K562 (cell line): ENCODE measurements around the gene TLCD1. TPM values are rescaled to one million over a fixed set of nuclear protein-coding genes. Genes with fewer than 3 reads are reported as not detected.

Experiments
- AFF4 ChIP-seq: sonication (generic); formaldehyde crosslinking; IDR thresholded peaks from 2 replicates; pipeline ENCODE4 v1.8.0; 2023; ENCODE audit warnings: mild to moderate bottlenecking, missing genetic modification reagents
- ILF3 ChIP-seq: fragments of 450-650 bp; IDR thresholded peaks from 2 replicates; pipeline ENCODE4 v1.6.1; 2018; ENCODE audit warnings: antibody characterized with exemption, mild to moderate bottlenecking, moderate library complexity, borderline replicate concordance
- JUND ChIP-seq, 2 experiments: IDR thresholded peaks; 2 replicates in 1 of 2; 3 replicates in 1 of 2; pipeline ENCODE4 v1.6.1; 2011; ENCODE audit warnings: borderline replicate concordance in 2 of 2, low read depth in 2 of 2, low read length in 2 of 2, improper control_type of control experiment in 1 of 2, missing biosample characterization in 1 of 2, missing genetic modification characterization in 1 of 2, missing genetic modification reagents in 1 of 2
- NCOA4 ChIP-seq: fragments of 450-650 bp; IDR thresholded peaks from 2 replicates; pipeline ENCODE4 v1.6.1; 2018; ENCODE audit warnings: mild to moderate bottlenecking; ENCODE audit not compliant: partially characterized antibody
- NFIX ChIP-seq: fragments of 250-450 bp; sonication (Bioruptor Pico); IDR thresholded peaks from 2 replicates; pipeline ENCODE4 v1.4.0; 2020; ENCODE audit warnings: low read depth, mild to moderate bottlenecking, moderate library complexity
- POLR3G ChIP-seq: IDR thresholded peaks from 2 replicates; pipeline ENCODE4 v1.6.1; 2011; ENCODE audit not compliant: insufficient read length, insufficient replicate concordance; ENCODE audit errors: extremely low read depth
- RB1 ChIP-seq: fragments of 450-650 bp; IDR thresholded peaks from 2 replicates; pipeline ENCODE4 v1.6.1; 2017; ENCODE audit warnings: low read depth, mild to moderate bottlenecking
- SNIP1 ChIP-seq: fragments of 450-650 bp; IDR thresholded peaks from 2 replicates; pipeline ENCODE4 v1.7.1; 2017; ENCODE audit warnings: low read depth, mild to moderate bottlenecking
- U2AF1 ChIP-seq: fragments of 200-400 bp; formaldehyde crosslinking; optimal IDR thresholded peaks from 2 replicates; pipeline ENCODE3; 2017; ENCODE audit warnings: mild to moderate bottlenecking, low read depth, low read length, moderate library complexity
- ZFP36 ChIP-seq: fragments of 150-350 bp; IDR thresholded peaks from 2 replicates; pipeline ENCODE4 v1.6.1; 2018; ENCODE audit warnings: low read length, low read depth; ENCODE audit not compliant: partially characterized antibody
- ZFX ChIP-seq: sonication (generic); formaldehyde crosslinking; IDR thresholded peaks from 2 replicates; pipeline ENCODE4 v1.8.0; 2022; ENCODE audit warnings: mild to moderate bottlenecking, missing genetic modification reagents, moderate library complexity
- ZNF316 ChIP-seq: fragments of 450-650 bp; IDR thresholded peaks from 2 replicates; pipeline ENCODE4 v1.6.1; 2016
- ZNF444 ChIP-seq: fragments of 250-450 bp; sonication (Bioruptor Pico); IDR thresholded peaks from 2 replicates; pipeline ENCODE4 v1.4.0; 2020; ENCODE audit warnings: mild to moderate bottlenecking, moderate library complexity
- ZNF696 ChIP-seq: fragments of 250-450 bp; sonication (Bioruptor Pico); conservative IDR thresholded peaks from 2 replicates; pipeline ENCODE4 v1.4.0; 2020; ENCODE audit warnings: mild to moderate bottlenecking, moderate library complexity
- ZNF785 ChIP-seq: fragments of 250-450 bp; sonication (Bioruptor Pico); IDR thresholded peaks from 2 replicates; pipeline ENCODE4 v1.4.0; 2020; ENCODE audit warnings: mild to moderate bottlenecking
- polyA plus RNA-seq, 8 experiments: library from polyadenylated mRNA; depleted of rRNA in 4 of 8; stranded (reverse) in 5 of 8; unstranded in 3 of 8; fragments of >200 nt; fragmentation: Nextera tagmentation in 2 of 8; fragmentation: Illumina TruSeq in 1 of 8; extraction: Ambion mirVana in 2 of 8; extraction: Trizol in 1 of 8; gene quantifications; 2 replicates each; pipeline versions ENCODE4 v1.2.1 to v1.2.3, GENCODE V29; 2011 to 2014; ENCODE audit warnings: inconsistent platforms in 1 of 8, missing spikeins in 1 of 8
- total RNA-seq, 7 experiments: library from RNA; depleted of rRNA in 6 of 7; stranded (reverse); fragments of >200 nt in 6 of 7; fragmentation: Illumina TruSeq in 2 of 7; extraction: Trizol in 2 of 7; gene quantifications; 2 replicates each; pipeline versions ENCODE4 v1.2.1 to v1.2.3, GENCODE V29; 2011 to 2021; ENCODE audit warnings: low replicate concordance in 1 of 7
- TF ChIP-seq, protein P1 (sequence below): fragments of 250-450 bp; sonication (Bioruptor Pico); IDR thresholded peaks from 2 replicates; pipeline ENCODE4 v1.5.0; 2020; ENCODE audit warnings: mild to moderate bottlenecking
- TF ChIP-seq, protein P2 (sequence below): fragments of 250-450 bp; sonication (Bioruptor Pico); IDR thresholded peaks from 2 replicates; pipeline ENCODE4 v1.5.0; 2020; ENCODE audit warnings: mild to moderate bottlenecking, borderline replicate concordance
- TF ChIP-seq, protein P3 (sequence below): fragments of 250-450 bp; sonication (Bioruptor Pico); IDR thresholded peaks from 2 replicates; pipeline ENCODE4 v1.5.1; 2021; ENCODE audit warnings: mild to moderate bottlenecking

The TLCD1 gene
- total and polyA plus RNA-seq, 9 of the 15 experiments (the other 6 are each of a cell fraction or from before 2014, with no cell fraction given): 6.8 to 37.7 (median 21.7) TPM

- TF ChIP-seq, protein P1, sequence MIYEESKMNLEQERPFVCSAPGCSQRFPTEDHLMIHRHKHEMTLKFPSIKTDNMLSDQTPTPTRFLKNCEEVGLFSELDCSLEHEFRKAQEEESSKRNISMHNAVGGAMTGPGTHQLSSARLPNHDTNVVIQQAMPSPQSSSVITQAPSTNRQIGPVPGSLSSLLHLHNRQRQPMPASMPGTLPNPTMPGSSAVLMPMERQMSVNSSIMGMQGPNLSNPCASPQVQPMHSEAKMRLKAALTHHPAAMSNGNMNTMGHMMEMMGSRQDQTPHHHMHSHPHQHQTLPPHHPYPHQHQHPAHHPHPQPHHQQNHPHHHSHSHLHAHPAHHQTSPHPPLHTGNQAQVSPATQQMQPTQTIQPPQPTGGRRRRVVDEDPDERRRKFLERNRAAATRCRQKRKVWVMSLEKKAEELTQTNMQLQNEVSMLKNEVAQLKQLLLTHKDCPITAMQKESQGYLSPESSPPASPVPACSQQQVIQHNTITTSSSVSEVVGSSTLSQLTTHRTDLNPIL (CRISPR knock-in tag): no peak
- TF ChIP-seq, protein P2, sequence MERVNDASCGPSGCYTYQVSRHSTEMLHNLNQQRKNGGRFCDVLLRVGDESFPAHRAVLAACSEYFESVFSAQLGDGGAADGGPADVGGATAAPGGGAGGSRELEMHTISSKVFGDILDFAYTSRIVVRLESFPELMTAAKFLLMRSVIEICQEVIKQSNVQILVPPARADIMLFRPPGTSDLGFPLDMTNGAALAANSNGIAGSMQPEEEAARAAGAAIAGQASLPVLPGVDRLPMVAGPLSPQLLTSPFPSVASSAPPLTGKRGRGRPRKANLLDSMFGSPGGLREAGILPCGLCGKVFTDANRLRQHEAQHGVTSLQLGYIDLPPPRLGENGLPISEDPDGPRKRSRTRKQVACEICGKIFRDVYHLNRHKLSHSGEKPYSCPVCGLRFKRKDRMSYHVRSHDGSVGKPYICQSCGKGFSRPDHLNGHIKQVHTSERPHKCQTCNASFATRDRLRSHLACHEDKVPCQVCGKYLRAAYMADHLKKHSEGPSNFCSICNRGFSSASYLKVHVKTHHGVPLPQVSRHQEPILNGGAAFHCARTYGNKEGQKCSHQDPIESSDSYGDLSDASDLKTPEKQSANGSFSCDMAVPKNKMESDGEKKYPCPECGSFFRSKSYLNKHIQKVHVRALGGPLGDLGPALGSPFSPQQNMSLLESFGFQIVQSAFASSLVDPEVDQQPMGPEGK (CRISPR knock-in tag): no peak
- TF ChIP-seq POLR3G (no peak), ZNF696 (CRISPR knock-in tag) (no peak), ZFP36 (peak; percentile 17), AFF4 (CRISPR knock-in tag) (peak; percentile 84), ZFX (CRISPR knock-in tag) (peak; percentile 80), SNIP1 (no peak), JUND (IDR thresholded peaks at IDR 0.05; ENCODE audit: borderline replicate concordance, low read depth, low read length) (peak; percentile 79), JUND (tag; IDR thresholded peaks at IDR 0.05; ENCODE audit: borderline replicate concordance, low read depth, low read length) (peak; percentile 13; the same call in 1 of the 3 replicates), ILF3 (0 out of 2 replicates have a peak, but pooled peaks have one; percentile 16), ZNF444 (CRISPR knock-in tag) (no peak), ZNF316 (no peak), NCOA4 (no peak), NFIX (CRISPR knock-in tag) (no peak), ZNF785 (no peak), U2AF1 (no peak), RB1 (peak; percentile 96)
- TF ChIP-seq, protein P3, sequence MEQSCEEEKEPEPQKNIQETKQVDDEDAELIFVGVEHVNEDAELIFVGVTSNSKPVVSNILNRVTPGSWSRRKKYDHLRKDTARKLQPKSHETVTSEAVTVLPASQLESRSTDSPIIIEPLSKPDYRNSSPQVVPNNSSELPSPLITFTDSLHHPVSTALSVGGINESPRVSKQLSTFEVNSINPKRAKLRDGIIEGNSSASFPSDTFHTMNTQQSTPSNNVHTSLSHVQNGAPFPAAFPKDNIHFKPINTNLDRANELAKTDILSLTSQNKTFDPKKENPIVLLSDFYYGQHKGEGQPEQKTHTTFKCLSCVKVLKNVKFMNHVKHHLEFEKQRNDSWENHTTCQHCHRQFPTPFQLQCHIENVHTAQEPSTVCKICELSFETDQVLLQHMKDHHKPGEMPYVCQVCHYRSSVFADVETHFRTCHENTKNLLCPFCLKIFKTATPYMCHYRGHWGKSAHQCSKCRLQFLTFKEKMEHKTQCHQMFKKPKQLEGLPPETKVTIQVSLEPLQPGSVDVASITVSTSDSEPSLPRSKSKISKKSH (CRISPR knock-in tag): no peak
These were observed 24.4 kb upstream of the TLCD1 start (continued) for GRCh38 chr17:28750178-28751047.
